A204.1 (cell line): Measurements from ENCODE around the gene PLCH1.
A peak's percentile ranks its signal among the peaks of the same experiment; 100 is the strongest.

Experiments used
- FAIRE-seq: peaks from 2 replicates; lab custom pipeline; 2012; peaks lifted over from hg19 to GRCh38; lab: Jason Lieb, UNC

Gene PLCH1

GRCh38 chr3:155744010-155744625, 753 bp downstream of the PLCH1 start:
- no peak for FAIRE-seq

- no peak for FAIRE-seq
These were observed 1.3 kb downstream of the PLCH1 start for GRCh38 chr3:155743606-155744005.

- FAIRE-seq, result no peak
These were observed 2.4 kb downstream of the PLCH1 start for GRCh38 chr3:155742349-155742965.

GRCh38 chr3:155741603-155742002, 3.3 kb downstream of the PLCH1 start:
- no peak for FAIRE-seq

- no peak for FAIRE-seq
These were observed 3.8 kb downstream of the PLCH1 start for GRCh38 chr3:155741101-155741500.

GRCh38 chr3:155739154-155739553, 5.7 kb downstream of the PLCH1 start:
- no peak for FAIRE-seq

GRCh38 chr3:155738580-155739076, 6.2 kb downstream of the PLCH1 start:
- no peak for FAIRE-seq

GRCh38 chr3:155737844-155738460, 6.9 kb downstream of the PLCH1 start:
- no peak for FAIRE-seq

- no peak for FAIRE-seq
These were observed 8.5 kb downstream of the PLCH1 start for GRCh38 chr3:155736381-155736780.

GRCh38 chr3:155730843-155731242, 14.0 kb downstream of the PLCH1 start:
- FAIRE-seq, result no peak

GRCh38 chr3:155727836-155728235, 17.0 kb downstream of the PLCH1 start:
- no peak for FAIRE-seq

GRCh38 chr3:155714295-155714718, 30.6 kb downstream of the PLCH1 start:
- no peak for FAIRE-seq

GRCh38 chr3:155712008-155712407, 32.9 kb downstream of the PLCH1 start:
- no peak for FAIRE-seq

- no peak for FAIRE-seq
These were observed 39.9 kb downstream of the PLCH1 start for GRCh38 chr3:155704771-155705559.

- FAIRE-seq, result no peak
These were observed 40.8 kb downstream of the PLCH1 start for GRCh38 chr3:155704061-155704460.

- FAIRE-seq, result no peak
These were observed 41.9 kb downstream of the PLCH1 start for GRCh38 chr3:155702745-155703591.

GRCh38 chr3:155701882-155702465, 42.9 kb downstream of the PLCH1 start:
- peak; percentile 98 for FAIRE-seq

GRCh38 chr3:155697542-155697941, 47.3 kb downstream of the PLCH1 start:
- no peak for FAIRE-seq

- no peak for FAIRE-seq
These were observed 54.0 kb downstream of the PLCH1 start for GRCh38 chr3:155690921-155691320.

GRCh38 chr3:155688481-155688880, 56.4 kb downstream of the PLCH1 start:
- FAIRE-seq, result no peak

GRCh38 chr3:155683344-155683720, 61.5 kb downstream of the PLCH1 start:
- FAIRE-seq, result no peak
